Measurements from ENCODE around the gene FHIT.

FHIT gene

DNA sequence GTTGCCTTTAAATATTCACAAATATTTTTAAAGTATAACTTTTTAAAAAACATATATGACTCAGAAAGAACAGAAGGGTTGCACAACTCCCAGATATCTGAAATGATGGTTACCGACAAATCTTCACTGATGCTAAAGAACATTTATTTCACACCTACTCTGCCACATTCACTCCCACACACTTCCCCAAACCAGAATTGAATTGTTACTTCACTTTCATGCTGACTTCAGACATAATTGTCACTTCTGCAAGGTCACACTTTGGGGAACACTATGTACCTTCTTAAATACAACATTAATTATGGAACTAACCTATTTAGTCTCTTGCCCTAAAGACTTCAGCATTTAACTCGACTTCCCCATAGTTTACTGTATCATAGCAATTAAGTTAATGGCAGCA is 795.1 kb downstream of the FHIT start:
- no peaks in the 10 kb centered on the region for H3K27me3 ChIP-seq (replicated peaks)
- DNase-seq = no peak
- no peak overlapping the region for H3K4me3 ChIP-seq (ENCODE audit: low read depth, low read length)
- H3K27ac ChIP-seq = no peak overlapping the region
- H3K36me3 ChIP-seq (replicated peaks) = no peaks in the 10 kb centered on the region
- TF ChIP-seq, protein P1, sequence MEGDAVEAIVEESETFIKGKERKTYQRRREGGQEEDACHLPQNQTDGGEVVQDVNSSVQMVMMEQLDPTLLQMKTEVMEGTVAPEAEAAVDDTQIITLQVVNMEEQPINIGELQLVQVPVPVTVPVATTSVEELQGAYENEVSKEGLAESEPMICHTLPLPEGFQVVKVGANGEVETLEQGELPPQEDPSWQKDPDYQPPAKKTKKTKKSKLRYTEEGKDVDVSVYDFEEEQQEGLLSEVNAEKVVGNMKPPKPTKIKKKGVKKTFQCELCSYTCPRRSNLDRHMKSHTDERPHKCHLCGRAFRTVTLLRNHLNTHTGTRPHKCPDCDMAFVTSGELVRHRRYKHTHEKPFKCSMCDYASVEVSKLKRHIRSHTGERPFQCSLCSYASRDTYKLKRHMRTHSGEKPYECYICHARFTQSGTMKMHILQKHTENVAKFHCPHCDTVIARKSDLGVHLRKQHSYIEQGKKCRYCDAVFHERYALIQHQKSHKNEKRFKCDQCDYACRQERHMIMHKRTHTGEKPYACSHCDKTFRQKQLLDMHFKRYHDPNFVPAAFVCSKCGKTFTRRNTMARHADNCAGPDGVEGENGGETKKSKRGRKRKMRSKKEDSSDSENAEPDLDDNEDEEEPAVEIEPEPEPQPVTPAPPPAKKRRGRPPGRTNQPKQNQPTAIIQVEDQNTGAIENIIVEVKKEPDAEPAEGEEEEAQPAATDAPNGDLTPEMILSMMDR (IDR thresholded peaks at IDR 0.05; ENCODE audit: low read depth, low read length, missing control alignments) = no peak
- in situ Hi-C loops (cut with HindIII; ENCODE audit: low pct_ligation_motif_present, low sequenced_read_pairs) = no loop called here

DNA sequence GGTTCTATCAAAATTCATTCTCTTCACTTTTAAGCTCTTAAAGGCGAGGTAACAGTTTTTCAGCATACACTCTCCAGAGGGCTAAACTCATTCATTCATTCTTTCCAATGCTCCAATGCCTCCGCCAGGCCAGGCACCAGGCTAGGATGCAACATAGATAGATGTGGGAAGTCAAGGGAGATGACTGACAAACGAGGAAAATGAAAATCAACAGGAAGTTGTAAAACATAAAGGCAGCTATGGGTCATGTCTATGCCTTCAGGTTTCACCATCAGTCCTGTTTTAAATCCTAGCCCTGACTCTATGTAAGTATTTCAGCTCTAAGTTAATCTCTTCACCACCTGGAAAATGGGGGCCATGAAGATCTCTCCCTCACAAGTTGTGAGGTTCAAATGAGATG is 797.9 kb downstream of the FHIT start:
- Histone ChIP-seq H3K36me3 (replicated peaks) (no peaks in the 10 kb centered on the region), H3K27ac (no peak overlapping the region), H3K27me3 (replicated peaks) (no peaks in the 10 kb centered on the region), H3K4me3 (ENCODE audit: low read depth, low read length) (no peak overlapping the region)
- TF ChIP-seq, protein P1 (IDR thresholded peaks at IDR 0.05; ENCODE audit: low read depth, low read length, missing control alignments) = no peak
- DNase-seq = no peak
- in situ Hi-C loops (cut with HindIII; ENCODE audit: low pct_ligation_motif_present, low sequenced_read_pairs) = no loop called here

DNA sequence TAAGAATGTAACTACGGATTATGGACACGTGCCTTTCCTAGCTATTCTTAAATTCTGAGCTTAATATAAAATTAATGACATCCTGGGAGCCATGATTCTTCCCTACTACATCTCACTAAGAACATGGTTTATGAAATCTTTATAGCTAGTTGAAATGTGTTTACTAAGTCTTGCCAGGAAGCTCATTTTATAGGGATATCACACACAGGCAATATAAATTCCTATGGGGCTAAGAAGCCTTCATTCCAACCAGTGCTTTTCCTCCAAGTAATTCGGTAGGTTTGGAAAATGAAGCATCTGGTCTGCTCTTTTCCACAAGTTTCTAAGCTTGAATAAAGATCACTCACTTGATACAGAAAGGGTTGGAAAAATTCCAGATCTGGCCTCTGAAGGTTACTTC is 802.6 kb downstream of the FHIT start:
- Histone ChIP-seq H3K27ac (no peak overlapping the region), H3K27me3 (replicated peaks) (no peaks in the 10 kb centered on the region), H3K4me3 (ENCODE audit: low read depth, low read length) (no peak overlapping the region), H3K36me3 (replicated peaks) (no peaks in the 10 kb centered on the region)
- no peak for DNase-seq
- TF ChIP-seq, protein P1 (IDR thresholded peaks at IDR 0.05; ENCODE audit: low read depth, low read length, missing control alignments) = no peak
- in situ Hi-C loops (cut with HindIII; ENCODE audit: low pct_ligation_motif_present, low sequenced_read_pairs) = no loop called here

DNA sequence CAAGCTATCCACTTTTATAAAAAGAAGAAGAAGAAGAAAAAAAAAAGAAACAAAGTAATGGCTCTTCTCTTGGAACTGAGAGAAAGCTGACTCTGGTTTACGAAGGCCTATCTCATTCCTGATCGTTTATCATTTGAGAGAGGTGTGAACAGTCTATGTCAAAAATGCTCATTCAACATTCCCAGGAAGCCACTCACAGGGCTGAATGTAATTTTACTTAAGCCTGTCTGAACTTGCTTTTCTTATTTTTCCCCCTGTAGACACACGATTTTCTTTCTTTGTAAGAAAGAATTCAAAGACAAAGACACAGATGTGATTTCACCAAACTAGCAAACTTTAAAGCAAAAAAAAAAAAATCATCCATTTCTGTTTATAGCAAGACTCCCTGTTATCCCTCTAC is 805.8 kb downstream of the FHIT start:
- DNase-seq = no peak
- Histone ChIP-seq H3K27me3 (replicated peaks) (no peaks in the 10 kb centered on the region), H3K36me3 (replicated peaks) (no peaks in the 10 kb centered on the region), H3K27ac (no peak overlapping the region), H3K4me3 (ENCODE audit: low read depth, low read length) (no peak overlapping the region)
- TF ChIP-seq, protein P1 (IDR thresholded peaks at IDR 0.05; ENCODE audit: low read depth, low read length, missing control alignments) = no peak
- in situ Hi-C loops (cut with HindIII; ENCODE audit: low pct_ligation_motif_present, low sequenced_read_pairs) = no loop called here

DNA sequence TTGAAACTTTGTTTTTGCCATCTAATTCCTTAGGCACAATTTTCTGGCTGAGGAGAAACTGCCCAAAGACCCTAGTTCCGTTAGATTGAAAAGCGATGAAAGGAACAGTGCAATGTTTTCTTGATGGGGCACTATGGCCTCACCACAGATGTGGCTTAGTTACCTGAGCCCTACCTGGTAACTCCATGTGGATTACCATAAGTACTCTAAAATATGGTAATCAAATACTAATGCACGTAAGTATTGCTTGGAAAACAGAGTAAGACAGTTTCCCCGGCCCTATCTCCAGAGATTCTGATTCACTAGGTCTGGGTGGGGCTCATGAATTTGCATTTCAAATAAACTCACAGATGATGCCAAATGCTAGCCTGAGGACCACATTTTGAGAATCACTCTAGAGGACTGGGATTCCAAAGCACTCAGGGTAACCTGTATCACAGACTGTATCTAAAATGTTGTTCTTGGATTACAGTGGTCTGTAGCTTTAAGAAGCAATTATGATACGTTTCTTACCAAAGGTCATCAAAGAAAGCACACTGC is 806.3 kb downstream of the FHIT start:
- in situ Hi-C loops (cut with HindIII; ENCODE audit: low pct_ligation_motif_present, low sequenced_read_pairs) = no loop called here
- no peaks in the 10 kb centered on the region for H3K27me3 ChIP-seq (replicated peaks)
- no peak for DNase-seq
- no peak overlapping the region for H3K4me3 ChIP-seq (ENCODE audit: low read depth, low read length)
- H3K36me3 ChIP-seq (replicated peaks) = no peaks in the 10 kb centered on the region
- TF ChIP-seq, protein P1 (IDR thresholded peaks at IDR 0.05; ENCODE audit: low read depth, low read length, missing control alignments) = no peak
- no peak overlapping the region for H3K27ac ChIP-seq

DNA sequence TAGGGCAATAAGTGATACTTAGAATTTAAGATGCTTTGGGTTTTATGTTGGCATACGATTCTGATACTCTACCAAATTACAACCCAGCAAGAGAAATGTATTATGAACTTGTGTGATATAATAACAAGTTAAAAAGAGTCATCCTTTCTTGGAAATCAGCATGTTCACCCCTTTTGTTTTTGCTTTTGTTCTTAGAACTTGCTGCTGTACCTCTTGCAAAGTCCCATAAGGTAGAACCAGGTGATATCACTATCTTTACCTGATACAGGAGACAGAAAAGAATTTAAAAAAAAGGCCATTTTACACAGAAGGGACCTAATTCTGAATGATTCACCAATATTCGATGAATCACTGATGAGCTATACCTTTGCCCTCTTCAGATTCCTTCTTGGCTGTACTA is 810.4 kb downstream of the FHIT start:
- no peak for DNase-seq
- in situ Hi-C loops (cut with HindIII; ENCODE audit: low pct_ligation_motif_present, low sequenced_read_pairs) = no loop called here
- no peak overlapping the region for H3K4me3 ChIP-seq (ENCODE audit: low read depth, low read length)
- TF ChIP-seq, protein P1 (IDR thresholded peaks at IDR 0.05; ENCODE audit: low read depth, low read length, missing control alignments) = no peak
- no peak overlapping the region for H3K27ac ChIP-seq
- H3K27me3 ChIP-seq (replicated peaks) = no peaks in the 10 kb centered on the region
- H3K36me3 ChIP-seq (replicated peaks) = no peaks in the 10 kb centered on the region
